SK-N-SH treated with all-trans-retinoic acid at 6 μM for 48 hours (cell line): ENCODE measurements around the gene DEDD.

Experiments
- CSRNP3 ChIP-seq: fragments of 250-450 bp; sonication (Bioruptor Pico); IDR thresholded peaks from 2 replicates; pipeline ENCODE4 v1.5.1; 2021; ENCODE audit warnings: mild to moderate bottlenecking, moderate library complexity
- ISL1 ChIP-seq: fragments of 250-450 bp; sonication (Bioruptor Pico); IDR thresholded peaks from 2 replicates; pipeline ENCODE4 v2.1.2; 2022; ENCODE audit warnings: mild to moderate bottlenecking, moderate library complexity
- ZC3H10 ChIP-seq: fragments of 250-450 bp; sonication (Bioruptor Pico); IDR thresholded peaks from 2 replicates; pipeline ENCODE4 v1.5.1; 2021; ENCODE audit warnings: mild to moderate bottlenecking, moderate library complexity

GRCh38 chr1:161182214-161182613 lies 49.7 kb upstream of the DEDD start:
- TF ChIP-seq ISL1 (CRISPR knock-in tag): no peak
- no peak for TF ChIP-seq CSRNP3
- TF ChIP-seq ZC3H10: no peak
